Right lobe of liver (tissue), 6 donors: ENCODE measurements around the gene UGT2B15. TPM values are rescaled to one million over a fixed set of nuclear protein-coding genes. Genes with fewer than 3 reads are reported as not detected.
"Not testable (repeated sequence)": the region's sequence is repeated elsewhere in the genome, so short reads cannot be mapped to it uniquely, and the experiment has no call there.

Experiments used
- ATAC-seq, 4 donors: fragments of 200-7000 bp; cut with Tn5 transposase; one replicate each; pipeline ENCODE4 v1.9.1; 2020; ENCODE audit warnings: mild to moderate bottlenecking in 4 of 4, moderate library complexity in 4 of 4
- DNase-seq, 3 donors: peaks; one replicate each; pipeline ENCODE4 v3.0.0-alpha.2; 2020
- H3K27ac ChIP-seq, 3 donors: fragments of 200-600 bp; one replicate each; pipeline ENCODE4 v1.8.0; 2022
- H3K27me3 ChIP-seq, 2 donors: fragments of 200-600 bp; one replicate each; pipeline ENCODE4 v1.8.0; 2022
- H3K36me3 ChIP-seq, 4 donors: fragments of 200-600 bp; sonication (generic) in 1 of 4; one replicate each; pipeline versions ENCODE4 v1.5.1 to v1.8.0; 2017 to 2022; ENCODE audit warnings: control low read depth in 1 of 4
- H3K4me1 ChIP-seq, 4 donors: fragments of 200-600 bp; sonication (generic) in 1 of 4; one replicate each; pipeline versions ENCODE4 v1.5.1 to v1.8.0; 2017 to 2022; ENCODE audit warnings: control low read depth in 1 of 4
- H3K4me3 ChIP-seq, 3 donors: fragments of 200-600 bp; one replicate each; pipeline ENCODE4 v1.8.0; 2022
- H3K9me3 ChIP-seq, 4 donors: fragments of 200-600 bp; sonication (generic) in 1 of 4; one replicate each; pipeline versions ENCODE4 v1.5.1 to v1.8.0; 2017 to 2022; ENCODE audit warnings: control low read depth in 1 of 4
- CTCF ChIP-seq, 4 donors: fragments of 200-600 bp in 3 of 4; fragments of 450-650 bp in 1 of 4; IDR thresholded peaks; one replicate each; pipeline versions ENCODE4 v1.5.1 to v1.8.0; 2016 to 2022; ENCODE audit warnings: antibody characterized with exemption in 4 of 4, mild to moderate bottlenecking in 2 of 4
- POLR2A ChIP-seq: fragments of 450-650 bp; IDR thresholded peaks from one replicate; pipeline ENCODE4 v1.6.1; 2017; ENCODE audit warnings: antibody characterized with exemption, mild to moderate bottlenecking
- WGBS: methylation state at CpG from one replicate; pipeline ENCODE4 v1.1.6; 2018; ENCODE audit warnings: low coverage, low lambda C conversion rate; ENCODE audit not compliant: insufficient coverage; ENCODE audit errors: missing lambda C conversion rate; 5-methylcytosine and 5-hydroxymethylcytosine counted together
- intact Hi-C, 2 donors: fragments of 100-400 bp; cut with DNase I; formaldehyde crosslinking; loops; one replicate each; pipeline versions ENCODE4 v1.11.2 to v1.14.1; 2022
- total RNA-seq, 6 experiments: library from RNA; depleted of rRNA in 2 of 6; stranded (reverse); fragments of >200 nt in 2 of 6; fragmentation: NEBNext Ultra II Directional in 3 of 6; extraction: Animal tissue kit (Norgen Biotek cat#: 25700) in 3 of 6; gene quantifications; one replicate each; pipeline versions ENCODE4 v1.1.0 to v1.2.4, GENCODE V29; 2016 to 2023
- donor health status: DM: no; HTN: yes; CAD: no.
- donor health status: DM: no; HTN: no; CAD: no.
- donor health status: DM: no; HTN: no; CAD: no.
- donor health status: DM: no; HTN: yes; CAD: no.
- donor health status: DM: no; HTN: yes; CAD: no.

UGT2B15 gene
- total RNA-seq, 6 experiments from 2014 or later: 44.9 to 533 (median 152) TPM

GRCh38 chr4:68654946-68655721 is 15.3 kb downstream of the UGT2B15 start:
- peaks cover 0 to 35% (median 11%) of the 10 kb centered on the region in 4 donors for H3K36me3 ChIP-seq
- TF ChIP-seq POLR2A (no peak), CTCF (IDR thresholded peaks at IDR 0.05) (no peak)
- no peak overlapping the region for H3K4me3 ChIP-seq
- ATAC-seq (no peak), DNase-seq (no peak)
- 74% methylated on average over 5 of the region's 5 CpGs for WGBS
- intact Hi-C loops: no loop called here
- H3K4me1 ChIP-seq: peaks cover 0 to 29% (median 5%) of the 10 kb centered on the region in 4 donors
- no peaks in the 10 kb centered on the region for H3K27me3 ChIP-seq
- H3K9me3 ChIP-seq: no peaks in the 10 kb centered on the region
- peak overlapping the region in 1 of 3 donors; percentile 76 for H3K27ac ChIP-seq

GRCh38 chr4:68651932-68652331 is 18.5 kb downstream of the UGT2B15 start:
- WGBS: 63% methylated on average over 1 of the region's 1 CpG
- intact Hi-C loops: no loop called here
- Histone ChIP-seq H3K4me1 (peaks cover 0 to 5% (median 0%) of the 10 kb centered on the region in 4 donors), H3K9me3 (no peaks in the 10 kb centered on the region), H3K4me3 (no peak overlapping the region), H3K27ac (no peak overlapping the region), H3K36me3 (peaks cover 0 to 35% (median 12%) of the 10 kb centered on the region in 4 donors), H3K27me3 (no peaks in the 10 kb centered on the region)
- DNase-seq: no peak
- no peak for TF ChIP-seq CTCF (IDR thresholded peaks at IDR 0.05)
- TF ChIP-seq POLR2A: no peak
- ATAC-seq: no peak

- no peaks in the 10 kb centered on the region for H3K27me3 ChIP-seq
- ATAC-seq (no peak), DNase-seq (no peak)
- no peak for TF ChIP-seq POLR2A
- TF ChIP-seq CTCF (IDR thresholded peaks at IDR 0.05): no peak
- H3K36me3 ChIP-seq: no peaks in the 10 kb centered on the region
- peaks cover 0 to 6% (median 0%) of the 10 kb centered on the region in 4 donors for H3K4me1 ChIP-seq
- intact Hi-C loops: no loop called here
- 100% methylated on average over 2 of the region's 3 CpGs for WGBS
- no peak overlapping the region for H3K4me3 ChIP-seq
- no peak overlapping the region for H3K27ac ChIP-seq
- no peaks in the 10 kb centered on the region for H3K9me3 ChIP-seq
Measured at GRCh38 chr4:68630371-68630770, 40.1 kb downstream of the UGT2B15 start.

DNA sequence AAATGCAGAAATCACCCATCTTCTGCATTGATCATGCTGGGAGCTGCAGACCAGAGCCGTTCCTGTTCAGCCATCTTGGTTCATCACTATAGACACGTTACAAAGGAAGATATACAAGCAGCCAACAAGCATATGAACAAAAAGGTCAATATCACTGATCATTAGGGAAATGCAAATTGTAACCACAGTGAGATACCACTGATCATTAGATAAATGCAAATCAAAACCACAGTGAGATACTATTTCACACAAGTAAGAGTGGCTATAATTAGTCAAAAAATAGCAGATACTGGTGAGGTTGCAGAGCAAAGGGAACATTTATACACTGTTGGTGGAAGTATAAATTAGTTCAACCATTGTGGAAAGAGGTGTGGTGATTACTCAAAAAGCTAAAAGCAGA is 47.7 kb downstream of the UGT2B15 start:
- not testable (repeated sequence) for H3K27ac ChIP-seq, H3K9me3 ChIP-seq, DNase-seq, ATAC-seq, H3K4me3 ChIP-seq, H3K36me3 ChIP-seq, H3K4me1 ChIP-seq, H3K27me3 ChIP-seq
- WGBS: 83% methylated on average over 1 of the region's 2 CpGs
- intact Hi-C loops: loop anchor here in 1 of 2 donors (10.0 kb wide), 1 partner anchor 118 kb away; no protein-coding TSS in a partner anchor

GRCh38 chr4:68617003-68617698 is 53.3 kb downstream of the UGT2B15 start:
- TF ChIP-seq CTCF (IDR thresholded peaks at IDR 0.05): no peak
- TF ChIP-seq POLR2A: no peak
- intact Hi-C loops: no loop called here
- no peaks in the 10 kb centered on the region for H3K27me3 ChIP-seq

More at GRCh38 chr4:68617003-68617698, 53.3 kb downstream of the UGT2B15 start:
- ATAC-seq: no peak
- Histone ChIP-seq H3K36me3 (no peaks in the 10 kb centered on the region), H3K27ac (no peak overlapping the region), H3K4me1 (peaks cover 0 to 3% (median 0%) of the 10 kb centered on the region in 4 donors), H3K9me3 (no peaks in the 10 kb centered on the region), H3K4me3 (no peak overlapping the region)
- DNase-seq: no peak
